ENCODE results near the gene SERPINA4.

- TF ChIP-seq EZH2phosphoT487 (IDR thresholded peaks at IDR 0.05; ENCODE audit: borderline replicate concordance) = no peak
- TF ChIP-seq, protein P1, sequence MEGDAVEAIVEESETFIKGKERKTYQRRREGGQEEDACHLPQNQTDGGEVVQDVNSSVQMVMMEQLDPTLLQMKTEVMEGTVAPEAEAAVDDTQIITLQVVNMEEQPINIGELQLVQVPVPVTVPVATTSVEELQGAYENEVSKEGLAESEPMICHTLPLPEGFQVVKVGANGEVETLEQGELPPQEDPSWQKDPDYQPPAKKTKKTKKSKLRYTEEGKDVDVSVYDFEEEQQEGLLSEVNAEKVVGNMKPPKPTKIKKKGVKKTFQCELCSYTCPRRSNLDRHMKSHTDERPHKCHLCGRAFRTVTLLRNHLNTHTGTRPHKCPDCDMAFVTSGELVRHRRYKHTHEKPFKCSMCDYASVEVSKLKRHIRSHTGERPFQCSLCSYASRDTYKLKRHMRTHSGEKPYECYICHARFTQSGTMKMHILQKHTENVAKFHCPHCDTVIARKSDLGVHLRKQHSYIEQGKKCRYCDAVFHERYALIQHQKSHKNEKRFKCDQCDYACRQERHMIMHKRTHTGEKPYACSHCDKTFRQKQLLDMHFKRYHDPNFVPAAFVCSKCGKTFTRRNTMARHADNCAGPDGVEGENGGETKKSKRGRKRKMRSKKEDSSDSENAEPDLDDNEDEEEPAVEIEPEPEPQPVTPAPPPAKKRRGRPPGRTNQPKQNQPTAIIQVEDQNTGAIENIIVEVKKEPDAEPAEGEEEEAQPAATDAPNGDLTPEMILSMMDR (conservative IDR thresholded peaks at IDR 0.05; ENCODE audit: low read length) = no peak
Measured at GRCh38 chr14:94601884-94602391, 40.7 kb downstream of the SERPINA4 start.

All from Loucy (cell line).